T-helper 2 cell treated with Interferon-gamma antibody and Interleukin-4, amounts not matched to agents 5 μg/mL and 100 μg/mL, for 36 hours (primary cell): ENCODE measurements around the gene FARP1.

Experiments used
- DNase-seq: peaks from one replicate; pipeline ENCODE4 v3.0.0; 2021; ENCODE audit warnings: low spot score
- H3K27ac Mint-ChIP-seq: one replicate; pipeline ENCODE4 v1.8.0; 2021; ENCODE audit warnings: mild to moderate bottlenecking, mixed read lengths
- H3K27me3 Mint-ChIP-seq: one replicate; pipeline ENCODE4 v1.8.0; 2021; ENCODE audit warnings: low read depth, mixed read lengths
- H3K36me3 Mint-ChIP-seq: one replicate; pipeline ENCODE4 v1.8.0; 2021; ENCODE audit warnings: low read depth, mixed read lengths
- H3K4me1 Mint-ChIP-seq: one replicate; pipeline ENCODE4 v1.8.0; 2021; ENCODE audit warnings: low read depth, mixed read lengths
- H3K4me3 Mint-ChIP-seq: one replicate; pipeline ENCODE4 v1.8.0; 2022; ENCODE audit warnings: mild to moderate bottlenecking, moderate library complexity, mixed read lengths
- H3K9me3 Mint-ChIP-seq: one replicate; pipeline ENCODE4 v1.8.0; 2021; ENCODE audit warnings: mixed read lengths

The FARP1 gene

DNA sequence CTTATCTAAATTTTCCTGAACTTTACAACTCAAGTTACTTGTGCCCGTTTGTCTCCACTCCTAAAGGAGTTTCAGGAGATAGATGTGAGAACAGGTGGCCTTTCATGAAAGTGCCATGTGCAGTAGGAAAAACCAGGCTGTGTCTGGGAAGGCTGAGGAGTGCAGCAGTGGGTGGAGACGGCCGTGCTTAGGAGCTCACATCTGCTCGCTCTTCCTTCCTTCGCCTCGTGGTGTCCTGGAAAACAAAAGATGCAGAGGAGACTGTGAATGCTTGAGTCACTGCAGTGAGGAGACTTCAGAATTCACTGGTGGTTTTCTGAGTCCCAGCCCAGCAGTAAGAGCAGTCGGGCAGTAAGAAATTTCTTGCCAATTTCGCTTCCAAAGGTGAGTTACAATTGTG is 172.6 kb downstream of the FARP1 start:
- DNase-seq = no peak
- Mint-ChIP-seq H3K27me3 (no peaks in the 10 kb centered on the region), H3K4me1 (no peaks in the 10 kb centered on the region), H3K4me3 (no peak overlapping the region), H3K36me3 (no peaks in the 10 kb centered on the region), H3K27ac (no peak overlapping the region), H3K9me3 (no peaks in the 10 kb centered on the region)

DNA sequence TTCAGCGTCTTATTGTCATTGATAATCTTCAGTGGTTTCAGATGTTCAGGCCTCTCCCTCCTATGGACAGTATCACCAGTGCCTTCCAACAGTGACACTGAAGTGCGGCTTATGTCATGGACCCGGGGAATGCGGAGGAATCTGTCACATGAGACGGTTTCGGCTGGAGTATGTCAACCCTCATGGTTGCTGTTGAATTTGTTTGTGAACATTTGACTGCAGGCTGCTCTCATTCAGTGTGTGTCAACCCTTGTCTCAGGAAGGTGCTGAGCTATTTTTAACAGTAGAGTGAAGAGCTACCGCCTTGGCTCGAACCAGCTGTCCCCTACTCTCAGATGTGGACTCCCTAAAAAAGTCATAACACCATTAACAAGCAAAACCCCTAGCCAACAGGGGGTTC is 173.0 kb downstream of the FARP1 start:
- Mint-ChIP-seq H3K27ac (no peak overlapping the region), H3K36me3 (no peaks in the 10 kb centered on the region), H3K4me1 (no peaks in the 10 kb centered on the region), H3K27me3 (no peaks in the 10 kb centered on the region), H3K9me3 (no peaks in the 10 kb centered on the region), H3K4me3 (no peak overlapping the region)
- no peak for DNase-seq

DNA sequence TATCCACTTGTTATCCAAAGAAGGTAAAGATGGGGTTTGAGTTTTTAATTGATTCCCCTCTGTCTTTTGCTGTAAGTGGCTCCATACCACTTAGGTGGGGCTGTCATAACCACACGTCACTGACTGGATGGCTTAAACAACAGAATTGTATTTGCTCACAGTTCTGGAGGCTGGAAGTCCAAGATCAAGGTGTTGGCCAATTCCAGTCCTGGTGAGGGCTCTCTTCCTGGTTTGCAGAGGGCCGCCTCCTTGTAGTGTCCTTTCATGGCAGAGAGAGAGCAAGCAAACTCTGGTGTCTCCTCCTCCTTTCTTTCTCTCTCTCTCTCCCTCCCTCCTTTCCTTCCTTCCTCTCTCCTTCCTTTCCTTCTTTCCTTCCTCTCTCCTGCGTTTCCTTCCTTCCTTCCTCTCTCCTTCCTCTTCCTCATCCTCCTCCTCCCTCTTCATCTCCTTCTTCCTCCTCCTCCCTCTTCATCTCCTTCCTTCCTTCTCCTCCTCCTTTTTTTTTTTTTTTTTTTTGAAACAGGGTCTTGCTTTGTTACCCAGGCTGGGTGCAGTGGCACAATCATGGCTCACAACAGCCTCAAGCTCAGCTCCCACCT is 174.8 kb downstream of the FARP1 start:
- no peaks in the 10 kb centered on the region for H3K9me3 Mint-ChIP-seq
- H3K4me3 Mint-ChIP-seq = no peak overlapping the region
- H3K4me1 Mint-ChIP-seq = no peaks in the 10 kb centered on the region
- no peak for DNase-seq
- H3K36me3 Mint-ChIP-seq = no peaks in the 10 kb centered on the region
- peaks cover 3% of the 10 kb centered on the region for H3K27me3 Mint-ChIP-seq
- H3K27ac Mint-ChIP-seq = no peak overlapping the region

DNA sequence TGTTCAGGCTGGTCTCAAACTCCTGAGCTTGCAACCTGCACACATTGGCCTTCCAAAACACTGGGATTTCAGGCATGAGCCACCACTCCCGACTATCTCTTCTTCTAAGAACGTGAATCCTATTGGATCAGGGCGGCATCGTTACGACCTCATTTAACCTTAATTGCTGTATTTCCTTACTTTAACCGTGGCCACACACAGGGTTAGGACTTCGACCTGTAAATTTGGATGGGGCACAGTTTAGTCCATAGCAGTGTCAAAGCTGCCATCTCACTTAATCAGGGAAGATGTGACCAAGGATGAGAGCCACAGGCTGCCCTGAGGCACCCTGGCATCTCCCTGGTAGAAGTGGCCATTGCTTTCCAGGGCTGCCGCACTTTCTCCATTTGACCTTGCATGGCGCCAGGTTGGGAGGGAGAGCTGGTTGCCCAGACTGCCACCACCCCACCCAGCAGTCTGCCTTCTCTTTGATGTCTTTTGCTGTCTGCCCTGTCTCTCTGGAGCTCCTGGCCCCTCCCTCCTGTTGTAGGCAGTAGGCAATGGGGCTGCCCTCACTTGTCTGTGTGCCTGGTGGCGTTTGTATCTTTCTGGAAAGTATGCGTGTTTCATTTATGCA is 175.5 kb downstream of the FARP1 start:
- no peaks in the 10 kb centered on the region for H3K9me3 Mint-ChIP-seq
- no peak overlapping the region for H3K27ac Mint-ChIP-seq
- peaks cover 3% of the 10 kb centered on the region for H3K27me3 Mint-ChIP-seq
- H3K4me3 Mint-ChIP-seq = no peak overlapping the region
- no peaks in the 10 kb centered on the region for H3K4me1 Mint-ChIP-seq
- no peaks in the 10 kb centered on the region for H3K36me3 Mint-ChIP-seq
- DNase-seq = no peak

DNA sequence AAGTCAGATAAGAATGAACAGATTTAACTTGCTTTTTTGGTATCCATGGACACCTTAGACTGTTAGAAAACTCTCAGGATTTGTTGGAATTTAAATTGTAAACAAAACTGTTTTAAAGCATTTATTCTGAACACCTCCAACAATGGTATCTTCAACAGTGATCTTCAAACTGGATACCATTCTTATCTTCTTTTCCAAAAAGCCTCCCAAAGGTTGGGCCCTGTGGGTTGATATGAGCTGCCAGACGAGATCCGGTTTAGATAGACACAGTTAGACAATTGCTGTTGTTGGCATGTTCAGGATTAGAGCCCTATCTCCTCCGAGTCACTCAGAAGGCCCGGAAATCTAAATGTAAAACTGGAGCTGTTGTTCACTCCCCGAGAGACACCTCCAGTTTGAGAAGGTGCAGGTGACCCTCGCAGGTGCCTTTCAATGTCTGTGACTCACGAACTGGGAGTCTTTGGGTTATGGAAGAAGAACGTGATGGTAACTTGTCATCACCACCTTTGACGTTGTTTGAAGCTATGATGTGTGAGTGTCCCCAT is 177.7 kb downstream of the FARP1 start:
- Mint-ChIP-seq H3K36me3 (no peaks in the 10 kb centered on the region), H3K27ac (no peak overlapping the region), H3K4me3 (no peak overlapping the region), H3K4me1 (no peaks in the 10 kb centered on the region), H3K27me3 (peaks cover 5% of the 10 kb centered on the region), H3K9me3 (no peaks in the 10 kb centered on the region)
- DNase-seq = no peak

DNA sequence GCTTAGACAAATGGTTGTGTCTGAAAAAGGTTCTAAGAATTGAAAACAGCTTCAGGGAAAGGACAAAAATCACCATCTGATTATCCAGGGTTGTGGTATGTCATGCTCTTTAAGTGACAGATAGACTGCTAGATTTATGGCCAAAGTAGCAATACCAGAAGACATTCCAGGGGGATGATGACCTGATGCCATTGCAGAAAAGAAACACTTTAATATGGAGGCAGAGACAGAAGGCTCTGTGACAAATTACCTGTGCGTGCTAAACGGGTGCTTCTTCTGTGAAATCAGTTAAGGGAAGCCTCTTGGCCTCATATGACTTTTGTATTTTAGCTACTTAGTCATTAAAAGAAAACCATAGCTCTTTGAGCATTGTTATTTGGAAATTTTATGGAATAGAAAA is 178.5 kb downstream of the FARP1 start:
- no peak for DNase-seq
- H3K4me3 Mint-ChIP-seq = no peak overlapping the region
- H3K27ac Mint-ChIP-seq = no peak overlapping the region
- H3K36me3 Mint-ChIP-seq = no peaks in the 10 kb centered on the region
- no peaks in the 10 kb centered on the region for H3K9me3 Mint-ChIP-seq
- H3K4me1 Mint-ChIP-seq = no peaks in the 10 kb centered on the region
- H3K27me3 Mint-ChIP-seq = peaks cover 5% of the 10 kb centered on the region

DNA sequence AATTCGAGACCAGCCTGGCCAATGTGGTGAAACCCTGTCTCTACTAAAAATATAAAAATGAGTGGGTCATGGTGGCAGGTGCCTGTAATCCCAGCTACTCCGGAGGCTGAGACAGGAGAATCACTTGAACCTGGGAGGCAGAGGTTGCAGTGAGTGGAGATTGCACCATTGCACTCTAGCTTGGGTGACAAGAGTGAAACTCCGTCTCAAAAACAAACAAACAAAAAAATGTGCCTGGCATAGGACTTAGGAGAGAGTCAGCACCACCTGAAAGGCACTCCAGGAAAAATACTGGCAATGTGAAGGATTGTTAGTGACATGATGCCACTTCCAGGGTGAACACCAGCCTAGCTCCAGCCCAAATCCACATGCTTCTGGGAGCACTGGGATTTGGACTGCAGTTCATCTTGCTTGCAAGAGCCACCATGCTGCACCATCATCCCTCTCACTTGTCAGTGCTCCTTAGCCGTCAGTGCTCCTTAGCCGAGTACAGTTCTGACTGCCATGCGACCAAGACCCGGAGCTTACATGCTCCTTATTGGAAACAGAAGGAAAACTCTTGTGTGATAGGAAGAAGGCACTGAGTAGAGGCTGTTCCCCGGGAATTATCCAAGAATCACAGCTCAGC is 179.3 kb downstream of the FARP1 start:
- H3K9me3 Mint-ChIP-seq = no peaks in the 10 kb centered on the region
- H3K36me3 Mint-ChIP-seq = no peaks in the 10 kb centered on the region
- H3K27ac Mint-ChIP-seq = no peak overlapping the region
- no peak for DNase-seq
- peaks cover 5% of the 10 kb centered on the region for H3K27me3 Mint-ChIP-seq
- H3K4me3 Mint-ChIP-seq = no peak overlapping the region
- H3K4me1 Mint-ChIP-seq = no peaks in the 10 kb centered on the region

DNA sequence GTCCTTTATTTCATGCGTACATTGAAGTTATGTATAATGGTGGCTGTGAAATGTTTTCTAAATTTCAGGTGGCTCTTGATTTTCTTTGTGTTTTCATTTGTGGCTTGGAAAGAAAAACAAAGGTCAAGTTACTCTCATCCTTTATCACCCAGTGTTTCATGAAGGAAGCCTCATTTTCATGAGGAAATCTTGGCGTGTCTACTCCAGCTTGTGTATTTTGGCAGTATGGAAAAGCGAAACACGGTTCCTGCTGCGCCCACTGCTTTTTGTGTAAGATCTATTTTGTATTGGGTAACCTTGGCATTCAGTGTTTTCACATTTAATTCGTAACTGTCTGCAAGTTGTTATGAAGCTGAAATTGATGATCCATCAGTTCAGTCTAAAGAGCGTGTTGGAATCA is 181.2 kb downstream of the FARP1 start:
- Mint-ChIP-seq H3K4me3 (no peak overlapping the region), H3K27ac (no peak overlapping the region), H3K9me3 (no peaks in the 10 kb centered on the region), H3K27me3 (peaks cover 5% of the 10 kb centered on the region), H3K4me1 (no peaks in the 10 kb centered on the region), H3K36me3 (no peaks in the 10 kb centered on the region)
- DNase-seq = no peak

DNA sequence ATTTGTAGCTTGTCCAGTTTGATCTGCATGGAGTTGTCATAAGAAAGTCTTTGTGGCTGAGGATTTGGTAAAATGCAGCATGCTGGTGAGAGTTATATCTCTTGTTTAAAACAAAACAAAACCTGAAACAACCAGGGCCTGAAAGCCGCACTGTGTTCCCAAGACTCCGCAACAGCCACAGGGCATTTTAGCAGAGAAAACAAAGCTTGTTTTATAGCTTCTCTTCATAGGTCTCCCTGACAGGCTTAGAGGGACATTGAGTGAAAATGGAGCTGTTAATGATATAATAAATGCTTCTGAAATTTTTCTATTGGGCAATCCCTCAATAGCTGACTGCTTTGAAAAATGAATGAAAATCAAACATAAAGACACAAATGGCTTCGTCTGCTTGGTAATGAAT is 182.8 kb downstream of the FARP1 start:
- DNase-seq = no peak
- no peaks in the 10 kb centered on the region for H3K4me1 Mint-ChIP-seq
- peaks cover 5% of the 10 kb centered on the region for H3K27me3 Mint-ChIP-seq
- no peak overlapping the region for H3K27ac Mint-ChIP-seq
- no peaks in the 10 kb centered on the region for H3K36me3 Mint-ChIP-seq
- no peaks in the 10 kb centered on the region for H3K9me3 Mint-ChIP-seq
- H3K4me3 Mint-ChIP-seq = no peak overlapping the region

DNA sequence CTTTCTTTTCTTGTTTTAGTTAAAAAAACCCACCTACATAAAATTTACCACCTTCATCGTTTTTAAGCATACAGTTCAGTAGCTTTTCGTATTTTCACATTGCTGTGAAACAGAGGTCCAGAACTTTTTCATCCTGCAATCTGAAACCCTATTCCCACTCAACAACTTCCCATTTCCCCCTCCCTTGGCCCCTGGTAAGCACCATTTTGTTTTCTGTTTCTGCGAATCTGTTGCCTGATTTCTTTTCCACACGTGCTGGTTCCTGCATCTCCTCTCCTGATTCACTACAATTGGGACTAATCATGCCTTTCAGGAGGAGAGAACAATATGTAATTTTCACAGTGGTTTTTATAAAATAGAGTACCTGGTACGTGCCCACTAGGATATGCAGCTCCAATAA is 183.4 kb downstream of the FARP1 start:
- no peaks in the 10 kb centered on the region for H3K4me1 Mint-ChIP-seq
- no peaks in the 10 kb centered on the region for H3K9me3 Mint-ChIP-seq
- DNase-seq = no peak
- H3K27ac Mint-ChIP-seq = no peak overlapping the region
- no peaks in the 10 kb centered on the region for H3K36me3 Mint-ChIP-seq
- H3K4me3 Mint-ChIP-seq = no peak overlapping the region
- peaks cover 3% of the 10 kb centered on the region for H3K27me3 Mint-ChIP-seq

DNA sequence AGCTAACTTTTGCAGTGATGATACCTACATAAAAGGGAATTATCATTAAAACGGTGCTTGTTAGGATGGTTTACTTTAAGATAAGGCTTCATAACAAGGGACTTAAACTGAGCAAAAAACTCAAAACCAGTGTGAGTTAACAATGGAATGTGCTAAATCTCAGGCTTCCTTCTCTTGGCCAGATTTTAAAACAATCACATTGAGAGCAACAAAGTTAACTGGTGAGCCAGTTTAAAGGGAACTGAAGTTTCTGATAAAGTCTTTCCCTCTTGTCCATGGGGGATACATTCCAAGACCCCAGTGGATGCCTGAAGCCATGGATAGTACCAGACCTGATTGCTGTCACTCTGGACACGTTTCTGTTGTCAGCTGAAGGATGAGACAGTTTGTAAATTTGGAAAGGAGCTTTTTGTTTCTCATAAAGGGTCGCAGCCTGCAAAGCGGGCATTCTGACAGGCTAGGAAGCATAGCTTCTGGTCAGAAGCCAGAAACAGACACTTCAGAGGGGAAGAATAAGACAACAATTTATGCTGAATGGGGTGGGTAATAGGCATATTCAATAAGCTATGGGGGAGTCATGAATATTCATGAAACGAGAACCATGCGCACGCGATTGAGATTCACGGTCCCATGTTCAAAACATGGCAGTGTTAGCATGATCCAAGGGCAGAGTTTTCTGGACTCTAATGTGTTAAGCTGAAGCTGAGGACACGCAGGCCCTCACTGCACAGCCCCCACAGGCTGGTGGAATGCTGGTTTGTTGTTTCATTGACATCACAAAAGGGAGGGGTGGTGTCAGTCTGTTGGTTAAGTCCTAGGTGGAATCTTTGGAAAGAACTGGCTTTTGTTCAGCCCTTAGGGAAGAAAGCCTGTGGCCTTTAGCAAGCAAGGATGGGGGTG is 184.7 kb downstream of the FARP1 start:
- no peak for DNase-seq
- Mint-ChIP-seq H3K4me3 (no peak overlapping the region), H3K27me3 (peaks cover 2% of the 10 kb centered on the region), H3K36me3 (no peaks in the 10 kb centered on the region), H3K9me3 (no peaks in the 10 kb centered on the region), H3K4me1 (no peaks in the 10 kb centered on the region), H3K27ac (no peak overlapping the region)

DNA sequence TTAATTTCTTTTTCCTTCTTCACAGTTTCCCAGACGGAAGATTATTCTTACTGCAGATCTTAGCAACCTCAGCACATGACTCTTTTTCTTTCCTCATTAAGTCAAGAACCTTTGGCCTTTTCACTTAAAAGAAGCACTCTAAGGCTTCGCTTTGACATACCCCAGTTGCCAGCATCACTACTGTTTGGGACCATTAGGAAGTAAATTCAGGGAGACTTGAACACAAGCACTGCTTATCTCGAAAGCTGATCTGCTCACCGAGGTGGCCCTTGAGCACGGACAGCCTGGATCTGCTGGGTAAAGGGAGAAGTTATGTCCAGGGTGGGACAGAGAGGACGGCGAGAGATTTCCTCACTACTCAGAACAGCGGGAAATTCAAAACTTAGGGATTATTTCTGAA is 185.6 kb downstream of the FARP1 start:
- Mint-ChIP-seq H3K27ac (no peak overlapping the region), H3K9me3 (no peaks in the 10 kb centered on the region), H3K4me3 (no peak overlapping the region), H3K27me3 (peaks cover 2% of the 10 kb centered on the region), H3K4me1 (no peaks in the 10 kb centered on the region), H3K36me3 (no peaks in the 10 kb centered on the region)
- DNase-seq = no peak

DNA sequence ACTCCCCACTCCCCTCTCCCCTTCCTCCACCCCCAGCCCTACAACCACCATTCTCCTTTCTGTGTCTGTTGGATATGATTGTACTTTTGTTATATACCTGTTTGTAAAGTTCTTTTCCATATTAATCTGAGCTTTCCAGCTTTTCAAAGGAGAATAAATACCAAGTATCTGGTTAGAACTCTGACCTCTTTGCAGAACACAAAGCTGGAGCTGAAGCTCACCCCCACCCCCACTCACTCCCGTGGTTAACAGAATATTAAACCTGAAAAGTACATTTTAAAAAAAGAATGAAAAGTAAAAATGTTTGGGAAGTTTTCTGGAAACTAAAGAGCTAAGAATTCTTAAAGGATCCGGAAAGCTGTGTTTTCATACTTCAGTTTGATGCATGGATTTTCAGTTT is 189.3 kb downstream of the FARP1 start:
- H3K27ac Mint-ChIP-seq = no peak overlapping the region
- H3K9me3 Mint-ChIP-seq = no peaks in the 10 kb centered on the region
- H3K27me3 Mint-ChIP-seq = no peaks in the 10 kb centered on the region
- DNase-seq = no peak
- H3K4me1 Mint-ChIP-seq = no peaks in the 10 kb centered on the region
- H3K4me3 Mint-ChIP-seq = no peak overlapping the region
- H3K36me3 Mint-ChIP-seq = no peaks in the 10 kb centered on the region

DNA sequence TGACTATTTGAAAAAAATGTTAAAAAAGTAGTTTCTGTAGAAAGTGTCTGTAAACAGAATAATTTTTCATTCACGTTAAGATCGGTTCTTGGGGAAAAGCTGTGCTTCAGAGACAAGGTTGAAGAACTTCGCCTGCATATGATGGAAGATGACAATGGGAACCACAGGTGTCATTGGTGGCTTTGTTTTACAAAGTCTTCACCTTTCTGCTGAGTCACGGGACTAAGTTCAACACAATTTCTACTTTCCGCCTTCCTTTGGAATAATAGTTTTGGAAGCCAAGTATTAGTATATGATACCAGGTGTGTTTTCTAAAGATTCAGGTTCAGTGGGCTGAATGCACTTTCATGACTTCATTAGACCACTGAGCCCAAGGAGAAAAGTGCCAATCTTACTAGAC is 189.8 kb downstream of the FARP1 start:
- H3K27me3 Mint-ChIP-seq = no peaks in the 10 kb centered on the region
- no peak overlapping the region for H3K4me3 Mint-ChIP-seq
- DNase-seq = no peak
- H3K4me1 Mint-ChIP-seq = no peaks in the 10 kb centered on the region
- no peaks in the 10 kb centered on the region for H3K36me3 Mint-ChIP-seq
- no peak overlapping the region for H3K27ac Mint-ChIP-seq
- no peaks in the 10 kb centered on the region for H3K9me3 Mint-ChIP-seq
